Kidney glomerular epithelial cell (primary cell): ENCODE results near the gene UBE3C.
A peak's percentile ranks its signal among the peaks of the same experiment; 100 is the strongest.
"Not testable (repeated sequence)": the region's sequence is repeated elsewhere in the genome, so short reads cannot be mapped to it uniquely, and the experiment has no call there.

Experiments used
- DNase-seq: peaks from one replicate; lab custom pipeline; 2025; lab: John Stamatoyannopoulos, UW

UBE3C gene

DNA sequence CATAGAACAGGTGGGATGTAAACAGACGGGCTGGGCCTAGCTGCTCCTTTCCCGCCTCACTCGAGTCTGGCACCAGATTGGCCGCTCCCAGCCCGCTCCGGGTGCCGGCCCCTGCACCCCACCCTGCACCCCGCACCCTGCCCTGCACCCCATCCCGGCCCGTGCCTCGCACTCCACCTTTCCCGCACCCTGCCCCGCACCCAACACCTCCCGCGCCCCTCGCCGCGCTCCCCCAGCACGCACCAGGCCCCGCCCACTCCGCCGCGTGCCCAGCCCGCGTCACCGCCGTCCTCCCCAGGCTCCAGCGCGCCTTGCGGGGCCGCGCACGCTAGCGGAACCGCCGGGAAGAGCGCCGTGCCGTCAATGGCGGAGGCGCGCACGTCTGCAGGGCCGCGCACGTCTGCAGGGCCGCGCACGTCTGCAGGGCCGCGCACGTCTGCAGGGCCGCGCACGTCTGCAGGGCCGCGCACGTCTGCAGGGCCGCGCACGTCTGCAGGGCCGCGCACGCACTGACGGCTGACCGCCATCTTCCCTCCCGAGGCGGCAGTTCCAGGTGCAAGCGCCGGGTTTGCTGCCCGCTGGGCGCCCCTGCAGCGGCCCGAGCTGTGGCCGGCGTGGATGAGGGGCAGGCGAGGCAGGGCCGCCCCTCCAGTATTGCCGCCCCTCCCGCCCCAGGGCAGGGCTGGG is at the start of gene UBE3C:
Gene UBE3C, plus strand, starts transcription at position 503 of the 687 bp plus-strand sequence. CDS start 347 bp downstream, outside the sequence.
- peak; percentile 80 for DNase-seq

DNA sequence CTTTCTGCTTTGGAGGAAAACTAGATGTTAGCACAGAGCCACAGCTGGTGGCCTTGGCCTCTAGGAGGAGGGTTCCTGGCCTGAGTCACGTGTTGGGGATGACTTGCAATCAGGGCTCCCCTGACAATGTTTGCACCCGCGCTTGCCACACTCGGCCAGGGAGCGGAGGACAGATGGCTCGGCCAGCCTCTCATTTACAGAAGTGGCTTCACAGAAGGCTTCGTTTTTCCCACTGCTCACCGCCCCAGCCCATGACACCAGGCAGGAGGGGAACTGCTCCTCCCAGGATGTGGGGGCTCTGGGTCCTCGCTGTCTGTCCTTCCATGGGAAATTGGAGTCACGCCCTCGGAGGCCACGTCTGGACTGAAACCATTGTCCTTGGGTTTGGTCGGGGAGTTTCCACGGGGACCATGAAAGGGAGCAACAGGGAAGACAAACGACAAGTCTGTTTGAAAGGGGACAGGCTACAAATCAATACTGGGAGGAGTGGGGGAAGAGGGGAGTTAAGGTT is 49.6 kb upstream of the UBE3C start:
- no peak for DNase-seq

DNA sequence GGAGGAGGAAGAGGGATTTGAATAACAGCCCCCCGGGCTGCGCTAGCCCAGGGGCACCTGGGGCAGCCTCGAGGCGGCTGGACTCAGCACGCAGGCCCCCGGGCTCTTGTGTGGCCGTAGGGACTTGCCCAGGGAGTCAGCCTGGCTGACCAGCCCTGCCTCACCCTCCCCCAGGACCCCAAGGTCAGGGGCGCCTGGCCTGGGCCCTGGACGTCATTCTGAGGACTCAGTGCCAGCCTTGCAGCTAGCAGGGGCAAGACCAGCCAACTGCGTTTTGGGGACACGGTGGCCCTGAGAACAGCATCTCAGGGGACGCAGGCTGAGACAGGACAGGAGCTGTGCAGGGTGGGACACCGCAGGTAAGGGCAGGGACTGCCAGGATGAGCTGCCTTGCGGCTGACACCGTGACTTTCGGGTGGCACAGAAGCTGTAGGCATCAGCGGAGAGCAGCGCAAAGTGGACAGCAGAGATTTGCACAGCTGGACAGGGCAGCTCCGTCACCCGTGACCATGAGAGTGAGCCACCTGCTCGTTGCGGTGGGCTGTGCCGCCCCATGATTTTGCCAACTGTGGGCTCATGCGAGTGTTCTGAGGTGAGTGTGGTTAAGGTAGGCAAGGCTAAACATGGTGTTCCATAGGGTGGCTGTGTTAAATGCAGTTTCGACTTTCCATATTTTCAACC is 48.1 kb upstream of the UBE3C start:
- DNase-seq, result no peak

DNA sequence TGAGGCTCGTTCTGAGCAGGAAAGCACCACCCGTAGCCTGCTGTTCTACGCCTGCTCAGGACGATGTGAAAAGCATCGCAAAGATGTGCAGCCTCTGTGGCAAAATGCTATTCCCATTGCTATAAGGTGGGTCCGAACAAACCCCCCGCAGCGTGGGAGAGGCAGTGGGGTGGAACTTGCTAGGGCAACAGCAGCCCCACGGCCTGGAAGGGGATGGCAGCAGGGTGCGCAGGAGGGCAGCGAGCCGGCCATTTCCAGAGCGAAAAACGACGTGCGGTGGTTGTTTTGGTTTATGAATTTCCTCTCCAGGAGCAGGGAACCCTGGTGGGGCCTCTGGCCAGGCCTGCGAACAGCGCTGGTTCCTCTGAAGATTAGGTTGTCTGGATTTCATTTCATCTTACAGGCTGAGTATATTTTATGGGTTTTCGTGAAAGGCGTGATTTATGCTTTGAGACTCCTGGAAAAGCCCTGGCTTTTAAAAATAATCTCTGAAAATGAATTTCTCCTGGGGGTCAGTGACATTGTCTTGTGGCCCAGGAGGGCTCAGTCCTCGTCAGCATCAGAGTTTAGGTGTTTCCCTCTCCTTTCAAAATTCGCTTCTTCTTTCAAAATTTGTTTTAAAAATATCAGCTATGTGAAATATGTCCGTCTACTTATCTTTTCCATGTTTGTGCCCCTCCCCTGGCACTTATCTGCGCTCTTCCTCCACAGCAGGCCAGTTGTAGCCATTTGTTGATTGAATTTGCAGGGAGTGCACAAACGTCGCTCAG is 42.3 kb upstream of the UBE3C start:
- DNase-seq, result no peak

DNA sequence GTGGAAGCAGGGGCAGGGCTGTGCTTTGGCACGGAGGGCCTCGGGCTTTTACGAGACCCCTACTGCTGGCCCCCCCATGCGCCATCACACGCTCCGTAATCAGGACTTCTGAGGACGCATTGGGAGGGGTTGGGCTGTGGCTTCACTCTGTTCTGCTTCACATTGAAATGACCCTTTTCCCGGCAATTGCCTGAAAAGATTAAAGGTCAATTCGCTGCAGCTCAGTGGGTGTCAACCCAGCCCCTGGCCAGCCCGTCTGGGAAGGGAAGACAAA is 41.7 kb upstream of the UBE3C start:
- no peak for DNase-seq

DNA sequence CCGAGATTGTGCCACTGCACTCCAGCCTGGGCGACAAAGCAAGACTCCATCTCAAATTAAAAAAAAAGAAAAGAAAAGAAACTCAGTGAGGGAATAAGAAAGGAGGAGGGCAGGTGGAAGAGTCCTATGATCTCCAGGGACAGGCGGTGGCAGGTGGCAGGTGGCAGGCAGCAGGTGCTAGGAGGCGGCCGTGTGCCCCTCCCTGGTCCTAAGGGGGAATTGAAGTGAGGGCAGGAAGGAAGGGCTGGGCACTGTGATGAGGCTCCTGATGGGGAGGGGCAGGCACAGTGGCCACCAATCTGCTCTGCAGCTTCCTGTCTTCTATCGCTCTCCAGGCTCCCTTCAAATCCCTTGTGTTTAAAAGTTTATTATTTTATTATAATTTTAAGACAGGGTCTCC is 41.2 kb upstream of the UBE3C start:
- no peak for DNase-seq

DNA sequence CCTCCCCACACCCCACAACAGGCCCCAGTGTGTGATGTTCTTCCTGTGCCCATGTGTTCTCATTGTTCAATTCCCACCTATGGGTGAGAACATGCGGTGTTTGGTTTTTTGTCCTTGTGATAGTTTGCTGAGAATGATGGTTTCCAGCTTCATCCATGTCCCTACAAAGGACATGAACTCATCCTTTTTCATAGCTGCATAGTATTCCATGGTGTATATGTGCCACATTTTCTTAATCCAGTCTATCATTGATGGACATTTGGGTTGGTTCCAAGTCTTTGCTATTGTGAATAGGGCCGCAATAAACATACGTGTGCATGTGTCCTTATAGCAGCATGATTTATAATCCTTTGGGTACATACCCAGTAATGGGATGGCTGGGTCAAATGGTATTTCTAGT is 38.7 kb upstream of the UBE3C start:
- DNase-seq, result not testable (repeated sequence)

DNA sequence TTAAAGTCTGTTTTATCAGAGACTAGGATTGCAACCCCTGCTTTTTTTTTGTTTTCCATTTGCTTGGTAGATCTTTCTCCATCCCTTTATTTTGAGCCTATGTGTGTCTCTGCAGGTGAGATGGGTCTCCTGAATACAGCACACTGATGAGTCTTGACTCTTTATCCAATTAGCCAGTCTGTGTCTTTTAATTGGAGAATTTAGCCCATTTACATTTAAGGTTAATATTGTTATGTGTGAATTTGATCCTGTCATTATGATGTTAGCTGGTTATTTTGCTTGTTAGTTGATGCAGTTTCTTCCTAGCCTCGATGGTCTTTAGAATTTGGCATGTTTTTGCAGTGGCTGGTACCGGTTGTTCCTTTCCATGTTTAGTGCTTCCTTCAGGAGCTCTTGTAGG is 35.1 kb upstream of the UBE3C start:
- DNase-seq, result not testable (repeated sequence)

DNA sequence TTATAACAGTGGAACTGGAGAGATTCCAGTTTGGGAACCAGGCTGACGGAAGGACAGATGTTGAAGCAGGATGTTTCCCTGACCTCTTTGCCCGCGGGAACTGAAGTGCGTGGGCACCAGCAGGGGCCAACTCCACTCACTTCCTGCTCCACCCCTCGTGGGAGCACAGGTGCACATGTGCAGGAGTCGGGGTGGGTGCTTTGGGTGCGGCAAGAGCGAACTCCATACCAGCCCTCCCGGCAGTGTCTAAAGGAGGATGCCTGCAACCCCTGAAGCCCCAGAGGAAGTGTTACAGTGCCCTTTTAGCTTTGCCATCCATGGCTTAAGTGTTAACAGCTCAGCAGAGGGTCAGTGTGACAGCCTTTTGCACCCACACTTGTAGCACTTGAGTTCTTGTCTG is 27.4 kb upstream of the UBE3C start:
- no peak for DNase-seq

DNA sequence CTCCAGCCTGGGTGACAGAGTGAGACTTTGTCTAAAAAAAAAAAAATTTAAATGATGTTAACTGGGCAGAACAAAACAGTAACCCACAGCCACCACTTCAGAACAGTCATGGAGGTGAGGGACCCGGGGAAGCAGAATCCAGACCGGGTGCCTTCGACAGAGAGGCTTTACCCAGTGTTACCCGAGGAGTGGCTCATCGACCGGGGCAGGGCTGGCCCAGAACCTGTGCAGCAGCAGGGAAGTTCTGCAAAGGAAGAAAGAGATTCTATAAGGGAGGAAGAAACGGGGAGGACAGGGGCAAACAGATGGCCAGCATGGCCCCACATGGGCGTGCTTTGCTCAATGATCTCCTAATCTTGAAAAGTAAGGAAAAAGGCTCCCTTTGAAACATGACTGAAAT is 26.0 kb upstream of the UBE3C start:
- no peak for DNase-seq

DNA sequence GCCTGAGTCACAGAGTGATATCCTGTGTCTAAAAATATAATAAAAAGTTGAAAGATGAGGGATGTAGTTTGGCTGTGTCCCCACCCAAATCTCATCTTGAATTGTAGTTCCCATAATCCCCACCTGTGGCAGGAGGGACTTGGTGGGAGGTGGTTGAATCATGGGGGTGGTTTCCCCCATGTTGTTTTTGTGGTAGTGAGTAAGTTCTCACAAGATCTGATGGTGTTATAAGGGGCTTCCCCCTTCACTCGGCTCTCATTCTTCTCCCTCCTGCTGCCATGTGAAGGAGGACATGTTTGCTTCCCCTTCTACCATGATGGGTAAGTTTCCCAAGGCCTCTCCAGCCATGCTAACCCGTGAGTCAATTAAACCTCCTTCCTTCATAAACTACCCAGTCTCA is 25.1 kb upstream of the UBE3C start:
- no peak for DNase-seq

DNA sequence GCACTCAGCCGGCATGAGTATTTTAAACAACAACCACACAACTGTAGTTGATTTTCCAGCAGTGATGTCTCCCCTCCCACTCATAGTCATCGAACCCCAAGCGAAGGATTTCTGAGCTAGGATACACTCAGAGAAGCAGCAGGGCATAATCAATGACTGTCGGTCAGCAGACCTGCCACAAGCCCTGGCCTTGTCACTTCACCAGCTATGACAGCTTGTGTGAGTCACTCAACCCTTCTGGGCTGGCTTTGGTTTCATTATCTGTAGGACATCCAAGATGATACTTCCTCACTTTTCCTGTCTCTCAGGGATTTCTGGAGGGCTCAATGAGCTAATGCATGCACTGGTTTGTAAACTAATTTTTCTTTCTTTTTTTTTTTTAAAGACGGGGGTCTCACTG is 22.0 kb upstream of the UBE3C start:
- DNase-seq, result no peak

DNA sequence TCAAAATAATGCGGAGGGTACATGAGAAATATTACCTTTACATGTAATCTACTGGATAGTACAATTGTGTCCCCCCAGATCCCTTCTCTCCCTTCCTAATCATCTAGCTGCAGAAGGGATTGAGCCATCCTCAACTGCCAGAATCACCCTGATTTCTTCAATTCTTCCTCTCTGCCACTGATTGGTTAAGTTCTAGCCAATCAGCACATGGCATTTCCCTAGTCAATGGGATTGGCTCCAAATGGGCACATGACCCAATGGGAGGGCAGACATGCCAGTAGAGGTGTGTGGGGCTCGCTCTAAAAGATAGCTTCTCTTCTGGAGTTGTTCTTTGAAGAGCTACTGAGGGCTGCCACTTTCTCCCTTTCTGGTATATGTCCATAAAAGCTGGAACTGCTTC is 20.9 kb upstream of the UBE3C start:
- DNase-seq, result no peak

DNA sequence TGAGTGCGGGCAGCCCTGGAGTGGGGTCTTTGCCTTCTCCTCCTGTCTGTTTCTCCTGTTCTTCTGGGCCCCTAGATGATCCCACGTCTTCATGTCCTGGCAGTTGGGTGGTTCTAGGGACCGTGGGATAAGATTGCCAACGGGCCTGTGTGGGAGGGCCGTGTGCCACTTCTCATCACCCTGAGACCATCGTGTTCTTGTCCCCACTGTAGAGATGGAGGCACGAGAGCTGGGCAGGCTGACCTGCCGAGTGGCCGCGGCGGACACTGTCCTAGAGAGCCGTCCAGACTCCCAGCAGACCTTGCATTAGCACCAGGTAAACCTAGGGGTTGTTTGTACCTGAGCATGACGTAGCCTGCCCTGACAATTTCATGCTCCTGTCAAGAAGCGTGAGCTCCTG is 18.5 kb upstream of the UBE3C start:
- no peak for DNase-seq

DNA sequence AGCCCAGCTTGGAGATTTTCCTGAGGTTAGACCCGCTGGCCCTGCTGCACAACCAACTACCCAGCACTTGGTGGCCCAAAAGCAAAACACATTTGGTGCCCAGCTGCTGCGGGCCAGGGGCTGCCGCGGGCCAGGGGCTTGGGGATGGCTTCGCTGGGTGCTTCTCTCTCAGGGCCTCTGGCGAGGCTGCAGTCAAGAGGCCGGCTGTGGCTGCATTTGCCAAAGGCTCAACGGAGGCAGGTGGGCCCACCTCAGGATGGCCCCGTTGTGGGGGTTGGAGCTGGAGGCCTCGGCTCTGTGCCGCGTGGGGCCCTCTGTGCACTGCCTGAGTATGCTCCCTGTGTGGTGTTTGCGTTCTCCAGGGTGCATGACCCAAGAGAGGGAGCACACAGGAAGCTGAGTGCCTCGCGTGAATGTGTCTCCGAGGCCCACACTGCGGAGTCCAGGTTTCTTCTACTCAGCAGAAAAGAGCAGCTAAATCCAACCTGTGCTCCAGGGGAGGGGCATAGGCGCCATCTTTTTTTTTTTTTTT is 17.5 kb upstream of the UBE3C start:
- no peak for DNase-seq

DNA sequence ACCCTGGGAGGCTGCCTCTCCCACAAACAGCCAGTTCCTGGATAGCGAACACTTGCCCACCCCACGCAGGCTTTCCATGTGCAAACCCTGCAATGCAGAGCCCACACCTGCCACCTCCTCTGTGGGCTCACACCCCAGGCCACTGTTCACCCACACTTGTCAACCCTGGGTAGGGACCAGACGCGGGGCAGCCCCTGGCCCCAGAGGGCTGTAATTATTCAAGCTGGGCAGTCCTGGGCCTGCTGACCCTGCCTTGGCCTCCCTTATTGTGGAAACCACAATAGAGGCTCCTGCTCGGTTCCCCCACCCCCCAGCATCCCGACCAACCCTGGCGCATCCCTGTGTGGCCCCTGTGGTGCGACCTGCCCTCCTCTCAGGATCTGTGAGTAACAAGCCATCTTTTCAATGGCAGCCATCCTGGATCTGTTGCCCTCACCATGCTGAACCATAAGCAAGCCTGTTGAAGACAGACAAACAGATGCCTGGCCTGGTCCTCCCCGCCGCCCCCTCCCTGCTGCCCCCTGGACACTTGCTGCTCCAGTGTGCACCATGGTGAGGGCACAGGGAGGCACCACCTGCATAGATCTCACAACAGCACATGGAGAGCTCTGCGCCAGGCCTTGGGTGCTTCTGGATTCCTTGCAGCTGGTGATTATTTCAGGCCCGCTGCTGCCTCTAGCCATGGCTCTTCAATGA is 15.8 kb upstream of the UBE3C start:
- no peak for DNase-seq

DNA sequence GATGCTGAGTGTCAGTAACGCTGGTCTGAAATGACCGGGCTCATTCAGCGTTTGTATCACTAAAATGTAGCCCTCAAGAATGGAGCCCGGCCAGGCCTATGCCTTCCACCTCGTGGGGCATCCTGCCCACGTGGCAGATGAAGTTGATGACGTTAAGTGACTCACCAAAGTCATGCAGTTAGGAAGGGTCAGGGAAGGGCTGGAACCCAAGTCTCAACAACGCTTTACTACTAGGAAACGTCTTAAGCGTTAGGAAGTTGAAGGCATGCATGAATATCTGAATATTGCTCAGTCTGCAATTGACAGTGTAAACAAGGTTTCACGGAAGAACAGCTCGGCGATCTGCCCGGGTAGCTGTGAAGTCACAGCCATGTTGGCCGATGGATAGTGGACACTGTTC is 14.0 kb upstream of the UBE3C start:
- DNase-seq, result no peak

DNA sequence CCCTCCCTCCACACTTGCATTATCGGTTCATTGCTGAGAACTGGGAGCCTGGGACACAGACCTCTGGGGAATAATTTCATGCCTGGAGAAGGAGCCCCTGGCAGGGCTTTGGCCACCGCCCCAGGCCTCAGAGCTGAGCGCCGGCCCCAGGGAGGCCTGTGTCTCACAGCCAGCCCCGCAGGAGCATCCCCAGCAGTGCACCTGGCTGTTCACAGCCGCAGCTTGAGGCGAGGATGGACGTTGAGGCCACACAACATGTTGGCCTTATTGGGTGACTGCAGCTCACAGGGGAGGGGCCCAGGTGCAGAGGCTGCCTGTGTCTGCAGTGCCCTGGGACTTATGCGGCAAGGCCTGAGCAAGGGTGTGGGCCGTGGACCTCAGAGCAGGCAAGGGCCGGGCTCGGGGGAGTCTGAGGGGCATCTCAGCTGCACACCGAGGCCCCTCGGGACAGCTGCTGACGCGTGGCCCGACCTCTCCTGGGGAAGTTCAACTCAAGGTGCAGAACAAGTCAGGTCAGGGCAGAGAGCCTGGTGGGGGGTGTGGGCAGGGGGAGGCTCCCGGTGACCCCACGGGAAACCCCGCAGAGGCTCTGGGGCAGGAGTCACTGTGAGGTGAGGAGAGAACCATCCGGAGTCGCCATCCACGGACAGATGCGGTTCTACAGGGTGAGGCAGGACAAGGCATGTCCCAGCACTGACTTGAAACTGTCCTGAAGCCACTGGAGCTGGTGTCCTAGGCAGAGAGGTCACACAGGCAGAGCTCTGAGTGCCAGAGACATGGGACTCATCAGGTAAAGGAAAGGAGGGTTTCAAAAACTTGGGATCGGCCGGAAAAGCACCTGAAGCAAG is 13.1 kb upstream of the UBE3C start:
- DNase-seq, result no peak

DNA sequence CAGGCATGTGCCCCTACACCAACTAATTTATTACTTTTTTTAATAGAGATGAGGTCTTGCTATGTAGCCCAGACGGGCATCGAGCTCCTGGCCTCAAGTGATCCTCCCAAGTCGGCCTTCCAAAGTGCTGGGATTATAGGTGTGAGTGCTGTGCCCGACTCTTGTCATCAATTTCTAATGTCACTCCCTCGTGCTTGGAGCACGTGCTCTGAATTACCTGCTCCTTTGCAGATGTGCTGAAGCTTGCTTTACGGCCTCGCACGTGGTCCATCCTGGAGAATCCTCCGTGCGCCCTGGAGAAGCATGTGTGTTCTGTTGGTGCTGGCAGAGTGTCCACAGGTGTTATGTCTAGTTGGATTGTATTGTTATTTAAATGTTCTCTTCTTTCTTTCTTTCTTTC is 11.8 kb upstream of the UBE3C start:
- DNase-seq, result no peak

DNA sequence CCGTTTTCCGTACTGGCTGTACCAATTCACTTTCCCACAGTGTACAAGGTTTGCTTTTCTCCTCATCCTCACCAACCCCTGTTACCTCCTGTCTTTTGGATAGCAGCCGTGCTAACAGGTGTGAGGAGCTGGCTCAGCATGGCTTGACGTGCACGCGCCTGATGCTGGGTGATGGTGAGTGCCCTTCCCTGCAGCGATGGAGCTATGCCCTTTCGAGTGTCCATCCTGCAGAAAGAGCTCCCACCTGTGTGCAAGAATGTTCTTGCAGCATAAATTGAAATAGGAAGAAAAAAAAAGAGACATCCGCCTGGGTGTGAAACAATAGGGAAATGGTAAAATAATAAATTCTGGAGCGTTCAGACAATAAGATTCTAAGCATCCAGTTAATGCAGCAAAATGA is 9.5 kb upstream of the UBE3C start:
- no peak for DNase-seq

DNA sequence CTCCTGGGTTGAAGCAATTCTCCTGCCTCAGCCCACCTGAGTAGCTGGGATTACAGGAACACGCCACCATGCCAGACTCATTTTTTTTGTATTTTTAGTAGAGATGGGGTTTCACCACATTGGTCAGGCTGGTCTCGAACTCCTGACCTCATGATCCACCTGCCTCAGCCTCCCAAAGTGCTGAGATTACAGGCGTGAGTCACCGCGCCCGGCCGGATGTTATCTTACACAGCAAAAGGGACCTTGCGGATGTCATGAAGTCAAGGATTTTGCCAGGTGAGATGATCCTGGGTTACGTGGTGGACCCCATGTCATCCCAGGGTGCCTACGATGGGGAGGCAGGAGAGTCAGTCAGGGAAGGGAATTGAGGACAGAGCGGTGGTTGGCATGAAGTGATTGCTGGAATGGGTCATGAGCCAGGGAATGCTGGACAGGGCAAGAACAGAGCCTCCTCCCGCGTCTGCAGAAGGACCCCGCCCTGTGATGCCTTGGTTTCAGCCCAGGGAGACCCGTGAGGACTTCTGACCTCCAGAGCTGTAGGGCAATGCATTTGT is 8.7 kb upstream of the UBE3C start:
- no peak for DNase-seq
